Measurements from ENCODE around the gene KCNG2. TPM values are rescaled to one million over a fixed set of nuclear protein-coding genes. Genes with fewer than 3 reads are reported as not detected.

Gene KCNG2
- total and polyA plus RNA-seq, 5 experiments from 2014 or later, result not detected

- POLR2A ChIA-PET, result no interaction called here
- Mint-ChIP-seq H3K27me3 (no peaks in the 10 kb centered on the region), H3K9me3 (peaks cover 0 to 2% (median 0%) of the 10 kb centered on the region in 9 donors), H3K4me3 (peak overlapping the region in 2 of 10 donors; percentile 5 to 23), H3K27ac (peak overlapping the region in 4 of 10 donors; percentile 19 to 43 (median 30)), H3K4me1 (peaks cover 19 to 54% (median 39%) of the 10 kb centered on the region in 4 donors), H3K36me3 (peaks cover 10 to 54% (median 37%) of the 10 kb centered on the region in 3 donors)
- ATAC-seq (no peak), DNase-seq (no peak)
Observed at GRCh38 chr18:79942786-79943607, 145.3 kb downstream of the KCNG2 start.

GRCh38 chr18:79943608-79944125, 145.9 kb downstream of the KCNG2 start:
- no peak for ATAC-seq
- H3K27me3 Mint-ChIP-seq, result no peaks in the 10 kb centered on the region
- H3K4me1 Mint-ChIP-seq, result peaks cover 19 to 60% (median 44%) of the 10 kb centered on the region in 4 donors
- POLR2A ChIA-PET, result interaction anchor here (0.7 to 1.3 kb wide), 3 partner anchors 20 to 90 kb away, joined by 3 to 4 read pairs (median 3); no protein-coding TSS in a partner anchor
- H3K27ac Mint-ChIP-seq, result peak overlapping the region in 3 of 10 donors; percentile 77 to 91 (median 86)
- H3K4me3 Mint-ChIP-seq, result peak overlapping the region in 4 of 10 donors; percentile 46 to 68 (median 64)
- peaks cover 0 to 2% (median 0%) of the 10 kb centered on the region in 9 donors for H3K9me3 Mint-ChIP-seq
- no peak for DNase-seq
- peaks cover 10 to 53% (median 33%) of the 10 kb centered on the region in 3 donors for H3K36me3 Mint-ChIP-seq

GRCh38 chr18:79944126-79944731, 146.5 kb downstream of the KCNG2 start:
- Mint-ChIP-seq H3K9me3 (no peaks in the 10 kb centered on the region), H3K27ac (peak overlapping the region; percentile 59 to 92 (median 82)), H3K4me1 (peaks cover 19 to 64% (median 48%) of the 10 kb centered on the region in 4 donors), H3K27me3 (no peaks in the 10 kb centered on the region), H3K36me3 (peaks cover 8 to 50% (median 27%) of the 10 kb centered on the region in 3 donors), H3K4me3 (peak overlapping the region; percentile 25 to 68 (median 51))
- POLR2A ChIA-PET, result interaction anchor here (0.7 to 1.3 kb wide), 3 partner anchors 20 to 89 kb away, joined by 3 to 4 read pairs (median 3); no protein-coding TSS in a partner anchor
- DNase-seq, result peak in 5 of 10 donors; percentile 22 to 54 (median 37)
- ATAC-seq, result peak; percentile 78 to 90

GRCh38 chr18:79944746-79945117, 147.0 kb downstream of the KCNG2 start:
- Mint-ChIP-seq H3K36me3 (peaks cover 3 to 48% (median 23%) of the 10 kb centered on the region in 3 donors), H3K27me3 (no peaks in the 10 kb centered on the region), H3K27ac (peak overlapping the region; percentile 59 to 92 (median 82)), H3K4me3 (peak overlapping the region in 7 of 10 donors; percentile 11 to 68 (median 56)), H3K4me1 (peaks cover 21 to 67% (median 51%) of the 10 kb centered on the region in 4 donors), H3K9me3 (no peaks in the 10 kb centered on the region)
- POLR2A ChIA-PET, result interaction anchor here (1.2 to 1.3 kb wide), 2 partner anchors 43 to 89 kb away, joined by 3 to 4 read pairs; no protein-coding TSS in a partner anchor
- peak in 1 of 10 donors; percentile 52 for DNase-seq
- ATAC-seq, result peak; percentile 21 to 73

GRCh38 chr18:79945118-79946042, 147.6 kb downstream of the KCNG2 start:
- Mint-ChIP-seq H3K36me3 (peaks cover 0 to 42% (median 17%) of the 10 kb centered on the region in 3 donors), H3K27me3 (no peaks in the 10 kb centered on the region), H3K4me1 (peaks cover 23 to 67% (median 55%) of the 10 kb centered on the region in 4 donors), H3K9me3 (no peaks in the 10 kb centered on the region), H3K4me3 (peak overlapping the region in 3 of 10 donors; percentile 20 to 68 (median 67)), H3K27ac (peak overlapping the region in 6 of 10 donors; percentile 25 to 91 (median 57))
- ATAC-seq (no peak), DNase-seq (no peak)
- POLR2A ChIA-PET, result interaction anchor here (0.6 kb wide), 1 partner anchor 164 kb away, joined by 3 read pairs; no protein-coding TSS in a partner anchor

- Mint-ChIP-seq H3K4me1 (peaks cover 25 to 68% (median 54%) of the 10 kb centered on the region in 4 donors), H3K4me3 (peak overlapping the region in 1 of 10 donors; percentile 34), H3K36me3 (peaks cover 0 to 30% (median 6%) of the 10 kb centered on the region in 3 donors), H3K9me3 (no peaks in the 10 kb centered on the region), H3K27me3 (no peaks in the 10 kb centered on the region), H3K27ac (peak overlapping the region in 5 of 10 donors; percentile 29 to 53 (median 35))
- POLR2A ChIA-PET, result interaction anchor here (1.0 kb wide), 1 partner anchor 35 kb away, joined by 4 read pairs; no protein-coding TSS in a partner anchor
- no peak for ATAC-seq
- no peak for DNase-seq
Observed at GRCh38 chr18:79947054-79947755, 149.5 kb downstream of the KCNG2 start.

GRCh38 chr18:79947881-79948610, 150.3 kb downstream of the KCNG2 start:
- Mint-ChIP-seq H3K9me3 (no peaks in the 10 kb centered on the region), H3K4me1 (peaks cover 25 to 64% (median 51%) of the 10 kb centered on the region in 4 donors), H3K27me3 (no peaks in the 10 kb centered on the region), H3K27ac (peak overlapping the region in 3 of 10 donors; percentile 41 to 74 (median 52)), H3K36me3 (peaks cover 0 to 22% (median 2%) of the 10 kb centered on the region in 3 donors), H3K4me3 (peak overlapping the region in 5 of 10 donors; percentile 4 to 78 (median 28))
- ATAC-seq (no peak), DNase-seq (no peak)
- POLR2A ChIA-PET, result no interaction called here

GRCh38 chr18:79948719-79949411, 151.1 kb downstream of the KCNG2 start:
- no peak for ATAC-seq
- H3K27me3 Mint-ChIP-seq, result no peaks in the 10 kb centered on the region
- peaks cover 25 to 62% (median 50%) of the 10 kb centered on the region in 4 donors for H3K4me1 Mint-ChIP-seq
- H3K27ac Mint-ChIP-seq, result peak overlapping the region in 5 of 10 donors; percentile 15 to 91 (median 41)
- POLR2A ChIA-PET, result interaction anchor here (4.3 kb wide), 1 partner anchor 35 kb away, joined by 30 read pairs; no protein-coding TSS in a partner anchor
- H3K36me3 Mint-ChIP-seq, result peaks cover 0 to 21% (median 2%) of the 10 kb centered on the region in 3 donors
- no peak for DNase-seq
- H3K9me3 Mint-ChIP-seq, result no peaks in the 10 kb centered on the region
- H3K4me3 Mint-ChIP-seq, result peak overlapping the region in 9 of 10 donors; percentile 18 to 93 (median 84)
